GM18861 (cell line): Measurements from ENCODE around the gene MBTPS1.

ENCODE experiments used
- ATAC-seq: cut with Tn5 transposase; IDR thresholded peaks from one replicate; pipeline ENCODE4 v1.9.1; 2021; ENCODE audit not compliant: unreplicated experiment

The MBTPS1 gene

GRCh38 chr16:84040226-84040822 lies 76.4 kb downstream of the MBTPS1 start:
- no peak for ATAC-seq

- ATAC-seq: no peak
Observed at GRCh38 chr16:84039696-84040095, 77.0 kb downstream of the MBTPS1 start.

GRCh38 chr16:84038469-84038868 lies 78.3 kb downstream of the MBTPS1 start:
- ATAC-seq: no peak

GRCh38 chr16:84036982-84037425 lies 79.7 kb downstream of the MBTPS1 start:
- ATAC-seq: no peak

- ATAC-seq: no peak
Observed at GRCh38 chr16:84036131-84036530, 80.6 kb downstream of the MBTPS1 start.

- ATAC-seq: no peak
Observed at GRCh38 chr16:84034516-84034915, 82.2 kb downstream of the MBTPS1 start.

GRCh38 chr16:84033251-84034195 lies 83.2 kb downstream of the MBTPS1 start:
- ATAC-seq: no peak

GRCh38 chr16:84032458-84033178 lies 84.1 kb downstream of the MBTPS1 start:
- ATAC-seq: no peak

- ATAC-seq: no peak
Observed at GRCh38 chr16:84031556-84031955, 85.2 kb downstream of the MBTPS1 start.

GRCh38 chr16:84029297-84030047 lies 87.3 kb downstream of the MBTPS1 start:
- ATAC-seq: no peak

GRCh38 chr16:84027625-84028024 lies 89.1 kb downstream of the MBTPS1 start:
- ATAC-seq: no peak

- ATAC-seq: no peak
Observed at GRCh38 chr16:84026606-84027005, 90.1 kb downstream of the MBTPS1 start.

GRCh38 chr16:84024854-84025253 lies 91.9 kb downstream of the MBTPS1 start:
- ATAC-seq: no peak

- no peak for ATAC-seq
Observed at GRCh38 chr16:84022644-84023043, 94.1 kb downstream of the MBTPS1 start.

- ATAC-seq: no peak
Observed at GRCh38 chr16:84021488-84021887, 95.3 kb downstream of the MBTPS1 start.

- ATAC-seq: no peak
Observed at GRCh38 chr16:84020353-84020752, 96.4 kb downstream of the MBTPS1 start.

- ATAC-seq: no peak
Observed at GRCh38 chr16:84018710-84019109, 98.0 kb downstream of the MBTPS1 start.

- ATAC-seq: no peak
Observed at GRCh38 chr16:84016477-84016876, 100.3 kb downstream of the MBTPS1 start.

- no peak for ATAC-seq
Observed at GRCh38 chr16:84015399-84015798, 101.3 kb downstream of the MBTPS1 start.

GRCh38 chr16:84014570-84015327 lies 102.0 kb downstream of the MBTPS1 start:
- ATAC-seq: no peak
